Type B pancreatic cell (in vitro differentiated cells): ENCODE results near the gene FLOT1. TPM values are rescaled to one million over a fixed set of nuclear protein-coding genes. Genes with fewer than 3 reads are reported as not detected.
"Not testable (repeated sequence)": the region's sequence is repeated elsewhere in the genome, so short reads cannot be mapped to it uniquely, and the experiment has no call there.

Experiments used
- DNase-seq: peaks from one replicate; pipeline ENCODE4 v3.0.0; 2021; ENCODE audit warnings: mixed read lengths; ENCODE audit not compliant: unreplicated experiment; ENCODE audit errors: extremely low spot score
- H3K27ac Mint-ChIP-seq: 2 replicates; pipeline ENCODE4 v1.8.0; 2021; ENCODE audit warnings: mild to moderate bottlenecking, mixed read lengths
- H3K27me3 Mint-ChIP-seq: 2 replicates; pipeline ENCODE4 v1.8.0; 2021; ENCODE audit warnings: mixed read lengths
- H3K36me3 Mint-ChIP-seq: 2 replicates; pipeline ENCODE4 v1.8.0; 2021; ENCODE audit warnings: mixed read lengths
- H3K4me1 Mint-ChIP-seq: one replicate; pipeline ENCODE4 v1.8.0; 2021; ENCODE audit warnings: mixed read lengths; ENCODE audit not compliant: unreplicated experiment
- H3K4me3 Mint-ChIP-seq: 2 replicates; pipeline ENCODE4 v1.8.0; 2021; ENCODE audit warnings: mild to moderate bottlenecking, mixed read lengths
- H3K9me3 Mint-ChIP-seq: 2 replicates; pipeline ENCODE4 v1.8.0; 2021; ENCODE audit warnings: mixed read lengths
- total RNA-seq: library from RNA; stranded (reverse); gene quantifications from 2 replicates; pipeline ENCODE4 v1.2.1, GENCODE V29; 2021; ENCODE audit warnings: low replicate concordance
- TF ChIP-seq, protein P1 (sequence below): fragments of 200-600 bp; sonication (generic); conservative IDR thresholded peaks from 2 replicates; pipeline ENCODE4 v1.5.0; 2021; ENCODE audit warnings: antibody characterized with exemption, mild to moderate bottlenecking

Gene FLOT1
- total RNA-seq, 1 donor from 2014 or later: 94.8 TPM

DNA sequence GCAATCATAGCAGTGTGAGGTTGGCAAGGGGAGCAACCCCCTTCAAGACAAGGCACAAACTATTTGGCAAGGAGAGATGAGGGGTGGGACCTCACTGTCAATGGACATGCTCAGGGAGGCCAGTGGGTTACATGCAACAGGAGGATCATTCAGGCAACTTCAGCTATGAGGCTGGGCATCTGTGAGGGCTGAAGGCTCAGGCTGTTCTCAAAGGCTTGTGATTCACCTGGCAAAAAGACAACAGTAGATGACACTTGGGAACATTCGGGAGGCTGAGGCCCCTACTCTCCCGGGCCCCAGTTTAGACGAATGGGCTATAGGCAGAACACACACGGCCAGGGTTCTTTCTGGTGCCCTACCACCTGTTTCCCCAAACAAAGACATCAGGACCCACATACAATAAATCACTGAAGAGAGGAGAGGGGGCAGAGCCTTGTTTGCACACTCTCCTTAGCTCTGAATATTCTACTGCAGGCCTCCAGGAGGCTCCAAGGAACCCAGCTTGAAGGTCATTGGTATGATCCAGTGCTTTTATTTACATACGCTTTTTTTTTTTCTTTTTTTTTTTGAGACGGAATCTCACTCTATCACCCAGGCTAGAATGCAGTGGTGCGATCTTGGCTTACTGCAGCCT, 14.4 kb downstream of the FLOT1 start:
- Mint-ChIP-seq H3K9me3 (no peaks in the 10 kb centered on the region), H3K4me3 (no peak overlapping the region), H3K27ac (peak overlapping the region; percentile 18), H3K36me3 (peaks cover 29% of the 10 kb centered on the region), H3K27me3 (no peaks in the 10 kb centered on the region), H3K4me1 (peaks cover 11% of the 10 kb centered on the region)
- TF ChIP-seq, protein P1, sequence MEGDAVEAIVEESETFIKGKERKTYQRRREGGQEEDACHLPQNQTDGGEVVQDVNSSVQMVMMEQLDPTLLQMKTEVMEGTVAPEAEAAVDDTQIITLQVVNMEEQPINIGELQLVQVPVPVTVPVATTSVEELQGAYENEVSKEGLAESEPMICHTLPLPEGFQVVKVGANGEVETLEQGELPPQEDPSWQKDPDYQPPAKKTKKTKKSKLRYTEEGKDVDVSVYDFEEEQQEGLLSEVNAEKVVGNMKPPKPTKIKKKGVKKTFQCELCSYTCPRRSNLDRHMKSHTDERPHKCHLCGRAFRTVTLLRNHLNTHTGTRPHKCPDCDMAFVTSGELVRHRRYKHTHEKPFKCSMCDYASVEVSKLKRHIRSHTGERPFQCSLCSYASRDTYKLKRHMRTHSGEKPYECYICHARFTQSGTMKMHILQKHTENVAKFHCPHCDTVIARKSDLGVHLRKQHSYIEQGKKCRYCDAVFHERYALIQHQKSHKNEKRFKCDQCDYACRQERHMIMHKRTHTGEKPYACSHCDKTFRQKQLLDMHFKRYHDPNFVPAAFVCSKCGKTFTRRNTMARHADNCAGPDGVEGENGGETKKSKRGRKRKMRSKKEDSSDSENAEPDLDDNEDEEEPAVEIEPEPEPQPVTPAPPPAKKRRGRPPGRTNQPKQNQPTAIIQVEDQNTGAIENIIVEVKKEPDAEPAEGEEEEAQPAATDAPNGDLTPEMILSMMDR: peak; percentile 39
- no peak for DNase-seq

DNA sequence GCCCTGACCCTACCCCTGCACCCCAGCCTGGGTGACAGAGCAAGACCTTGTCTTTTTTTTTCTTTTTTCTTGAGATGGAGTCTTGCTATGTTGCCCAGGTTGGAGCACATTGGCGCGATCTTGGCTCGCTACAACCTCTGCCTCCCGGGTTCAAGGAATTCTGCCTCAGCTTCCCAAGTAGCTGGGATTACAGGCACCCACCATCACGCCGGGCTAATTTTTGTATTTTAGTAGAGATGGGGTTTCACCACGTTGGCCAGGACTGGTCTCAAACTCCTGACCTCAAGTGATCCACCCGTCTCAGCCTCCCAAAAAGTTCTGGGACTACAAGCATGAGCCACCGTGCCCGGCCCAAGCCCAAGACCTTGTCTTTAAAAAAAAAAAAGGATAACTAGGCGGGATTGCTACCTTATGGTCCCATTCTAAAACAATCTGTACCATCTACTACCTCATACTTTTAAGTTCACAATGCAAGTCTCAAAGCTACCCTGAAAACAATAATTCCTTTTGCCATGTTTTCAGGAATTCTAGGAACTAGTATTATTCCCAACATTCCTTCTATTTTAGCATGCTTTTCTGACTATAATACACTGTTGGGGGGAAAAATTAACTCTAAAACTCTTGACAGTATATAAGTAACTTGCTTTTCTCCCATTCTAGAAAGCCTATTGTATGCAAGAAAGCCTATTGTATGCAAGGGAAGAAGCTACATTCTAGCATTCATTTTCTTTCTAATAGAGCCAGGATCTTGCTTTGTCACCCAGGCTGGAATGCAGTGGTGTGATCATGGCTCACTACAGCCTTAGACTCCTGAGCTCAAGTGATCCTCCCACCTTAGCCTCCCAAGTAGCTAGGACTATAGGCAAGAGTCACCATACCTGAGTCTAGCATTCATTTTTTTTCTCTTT, 15.7 kb downstream of the FLOT1 start:
- Mint-ChIP-seq H3K4me3 (no peak overlapping the region), H3K27ac (peak overlapping the region; percentile 47), H3K9me3 (no peaks in the 10 kb centered on the region), H3K36me3 (peaks cover 37% of the 10 kb centered on the region), H3K27me3 (peaks cover 3% of the 10 kb centered on the region), H3K4me1 (peaks cover 16% of the 10 kb centered on the region)
- TF ChIP-seq, protein P1: no peak
- no peak for DNase-seq

DNA sequence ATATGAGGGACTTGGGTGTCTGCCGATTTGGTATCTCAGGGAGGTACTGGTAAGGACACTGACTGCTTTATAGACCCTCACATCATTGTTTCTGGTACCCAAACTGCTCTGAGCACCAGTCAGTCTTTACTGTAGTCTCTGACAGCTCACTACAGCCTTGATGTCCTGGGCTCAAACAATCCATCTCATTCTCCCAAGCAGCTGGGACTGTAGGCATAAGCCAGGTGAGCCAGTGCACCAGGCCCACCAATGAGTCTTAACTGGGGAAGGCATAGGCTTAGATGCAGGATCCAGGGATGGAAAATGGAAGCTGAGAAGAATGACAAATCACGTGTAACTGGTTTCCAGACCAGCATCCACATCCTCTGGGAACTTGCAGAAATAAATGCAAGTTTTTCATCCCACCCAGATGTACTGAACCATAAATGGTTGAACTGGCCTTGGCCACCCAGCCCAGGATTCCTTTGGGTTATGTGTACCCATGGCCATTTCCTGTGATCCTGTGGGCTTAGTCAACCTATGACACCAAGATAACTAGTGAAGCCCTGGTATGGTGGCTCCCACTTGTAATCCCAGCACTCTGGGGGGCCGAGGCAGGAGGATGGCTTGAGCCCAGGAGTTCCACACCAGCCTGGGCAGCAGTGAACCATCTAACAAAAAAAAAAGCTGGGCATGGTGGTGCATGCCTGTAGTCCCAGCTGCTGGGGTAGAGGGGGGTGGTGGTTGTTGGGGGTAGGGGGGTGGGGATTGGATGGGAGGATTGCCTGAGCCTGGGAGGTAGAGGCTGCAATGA, 16.6 kb downstream of the FLOT1 start:
- peak overlapping the region; percentile 62 for H3K27ac Mint-ChIP-seq
- peaks cover 6% of the 10 kb centered on the region for H3K27me3 Mint-ChIP-seq
- H3K9me3 Mint-ChIP-seq: no peaks in the 10 kb centered on the region
- peaks cover 44% of the 10 kb centered on the region for H3K36me3 Mint-ChIP-seq
- H3K4me3 Mint-ChIP-seq: no peak overlapping the region
- H3K4me1 Mint-ChIP-seq: peaks cover 16% of the 10 kb centered on the region
- TF ChIP-seq, protein P1: no peak
- DNase-seq: no peak

DNA sequence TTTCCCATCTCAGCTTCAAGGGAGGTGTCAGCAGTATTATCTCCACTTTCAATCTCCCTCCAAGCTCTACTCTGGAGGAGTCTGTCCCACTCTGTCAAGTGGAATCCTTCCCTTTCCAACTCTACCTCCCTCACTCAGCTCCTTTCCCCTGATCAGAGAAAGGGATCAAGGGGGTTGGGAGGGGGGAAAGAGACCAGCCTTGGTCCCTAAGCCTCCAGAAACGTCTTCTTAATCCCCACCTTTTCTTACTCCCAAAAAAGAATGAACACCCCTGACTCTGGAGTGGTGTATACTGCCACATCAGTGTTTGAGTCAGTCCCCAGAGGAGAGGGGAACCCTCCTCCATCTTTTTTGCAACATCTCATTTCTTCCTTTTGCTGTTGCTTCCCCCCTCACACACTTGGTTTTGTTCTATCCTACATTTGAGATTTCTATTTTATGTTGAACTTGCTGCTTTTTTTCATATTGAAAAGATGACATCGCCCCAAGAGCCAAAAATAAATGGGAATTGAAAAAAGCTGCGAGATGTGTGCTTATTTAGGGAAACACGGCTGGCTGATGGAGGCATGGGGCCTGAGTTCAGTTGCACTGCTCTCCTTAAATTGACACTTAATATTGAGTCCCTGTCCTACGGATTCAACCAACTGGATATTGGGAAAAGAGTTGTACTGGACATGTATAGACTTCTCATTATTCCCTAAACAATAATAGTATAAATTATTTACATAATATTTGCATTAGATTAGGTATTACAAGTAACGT, 17.4 kb downstream of the FLOT1 start:
- peak overlapping the region; percentile 24 for H3K4me3 Mint-ChIP-seq

DNA sequence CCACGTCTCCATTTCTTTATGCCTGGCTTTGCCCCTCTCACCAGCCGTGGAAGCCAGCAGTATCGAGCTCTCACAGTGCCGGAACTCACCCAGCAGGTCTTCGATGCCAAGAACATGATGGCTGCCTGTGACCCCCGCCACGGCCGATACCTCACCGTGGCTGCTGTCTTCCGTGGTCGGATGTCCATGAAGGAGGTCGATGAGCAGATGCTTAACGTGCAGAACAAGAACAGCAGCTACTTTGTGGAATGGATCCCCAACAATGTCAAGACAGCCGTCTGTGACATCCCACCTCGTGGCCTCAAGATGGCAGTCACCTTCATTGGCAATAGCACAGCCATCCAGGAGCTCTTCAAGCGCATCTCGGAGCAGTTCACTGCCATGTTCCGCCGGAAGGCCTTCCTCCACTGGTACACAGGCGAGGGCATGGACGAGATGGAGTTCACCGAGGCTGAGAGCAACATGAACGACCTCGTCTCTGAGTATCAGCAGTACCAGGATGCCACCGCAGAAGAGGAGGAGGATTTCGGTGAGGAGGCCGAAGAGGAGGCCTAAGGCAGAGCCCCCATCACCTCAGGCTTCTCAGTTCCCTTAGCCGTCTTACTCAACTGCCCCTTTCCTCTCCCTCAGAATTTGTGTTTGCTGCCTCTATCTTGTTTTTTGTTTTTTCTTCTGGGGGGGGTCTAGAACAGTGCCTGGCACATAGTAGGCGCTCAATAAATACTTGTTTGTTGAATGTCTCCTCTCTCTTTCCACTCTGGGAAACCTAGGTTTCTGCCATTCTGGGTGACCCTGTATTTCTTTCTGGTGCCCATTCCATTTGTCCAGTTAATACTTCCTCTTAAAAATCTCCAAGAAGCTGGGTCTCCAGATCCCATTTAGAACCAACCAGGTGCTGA, 18.4 kb downstream of the FLOT1 start:
- not testable (repeated sequence) for H3K9me3 Mint-ChIP-seq, DNase-seq
- peaks cover 42% of the 10 kb centered on the region for H3K36me3 Mint-ChIP-seq
- peaks cover 22% of the 10 kb centered on the region for H3K4me1 Mint-ChIP-seq
- peak overlapping the region; percentile 80 for H3K27ac Mint-ChIP-seq
- H3K27me3 Mint-ChIP-seq: peaks cover 11% of the 10 kb centered on the region
- peak overlapping the region; percentile 92 for H3K4me3 Mint-ChIP-seq

More for the DNA sequence above, 17.4 kb downstream of the FLOT1 start:
- TF ChIP-seq, protein P1: no peak
- peaks cover 16% of the 10 kb centered on the region for H3K4me1 Mint-ChIP-seq
- H3K27ac Mint-ChIP-seq: peak overlapping the region; percentile 37
- no peaks in the 10 kb centered on the region for H3K9me3 Mint-ChIP-seq
- DNase-seq: no peak
- peaks cover 44% of the 10 kb centered on the region for H3K36me3 Mint-ChIP-seq
- peaks cover 9% of the 10 kb centered on the region for H3K27me3 Mint-ChIP-seq

DNA sequence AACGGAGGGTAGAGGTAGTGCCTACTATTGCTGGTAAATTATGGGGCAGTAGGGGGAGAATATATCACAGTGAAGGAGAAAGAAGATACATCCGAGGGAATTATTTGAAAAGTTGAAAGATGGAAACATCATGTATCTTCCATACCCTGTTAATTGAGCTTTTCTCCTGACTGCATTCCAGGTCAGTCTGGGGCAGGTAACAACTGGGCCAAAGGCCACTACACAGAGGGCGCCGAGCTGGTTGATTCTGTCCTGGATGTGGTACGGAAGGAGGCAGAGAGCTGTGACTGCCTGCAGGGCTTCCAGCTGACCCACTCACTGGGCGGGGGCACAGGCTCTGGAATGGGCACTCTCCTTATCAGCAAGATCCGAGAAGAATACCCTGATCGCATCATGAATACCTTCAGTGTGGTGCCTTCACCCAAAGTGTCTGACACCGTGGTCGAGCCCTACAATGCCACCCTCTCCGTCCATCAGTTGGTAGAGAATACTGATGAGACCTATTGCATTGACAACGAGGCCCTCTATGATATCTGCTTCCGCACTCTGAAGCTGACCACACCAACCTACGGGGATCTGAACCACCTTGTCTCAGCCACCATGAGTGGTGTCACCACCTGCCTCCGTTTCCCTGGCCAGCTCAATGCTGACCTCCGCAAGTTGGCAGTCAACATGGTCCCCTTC, 19.2 kb downstream of the FLOT1 start:
- Mint-ChIP-seq H3K27ac (peak overlapping the region; percentile 97), H3K27me3 (peaks cover 11% of the 10 kb centered on the region), H3K4me3 (peak overlapping the region; percentile 92), H3K4me1 (peaks cover 23% of the 10 kb centered on the region), H3K36me3 (peaks cover 42% of the 10 kb centered on the region)
- not testable (repeated sequence) for H3K9me3 Mint-ChIP-seq, DNase-seq
